HG03565 (cell line): ENCODE measurements around the gene ANO1.
"Not testable (repeated sequence)": the region's sequence is repeated elsewhere in the genome, so short reads cannot be mapped to it uniquely, and the experiment has no call there.

Source experiments
- ATAC-seq: cut with Tn5 transposase; IDR thresholded peaks from one replicate; pipeline ENCODE4 v1.9.1; 2021; ENCODE audit warnings: mild to moderate bottlenecking, moderate library complexity; ENCODE audit not compliant: unreplicated experiment

ANO1 gene

GRCh38 chr11:70184396-70184795 is 106.3 kb downstream of the ANO1 start:
- no peak for ATAC-seq

GRCh38 chr11:70185348-70186055 is 107.4 kb downstream of the ANO1 start:
- ATAC-seq = no peak

GRCh38 chr11:70186420-70186819 is 108.3 kb downstream of the ANO1 start:
- no peak for ATAC-seq

- ATAC-seq = no peak
Measured at GRCh38 chr11:70186936-70187335, 108.8 kb downstream of the ANO1 start.

- ATAC-seq = no peak
Measured at GRCh38 chr11:70187771-70188170, 109.7 kb downstream of the ANO1 start.

DNA sequence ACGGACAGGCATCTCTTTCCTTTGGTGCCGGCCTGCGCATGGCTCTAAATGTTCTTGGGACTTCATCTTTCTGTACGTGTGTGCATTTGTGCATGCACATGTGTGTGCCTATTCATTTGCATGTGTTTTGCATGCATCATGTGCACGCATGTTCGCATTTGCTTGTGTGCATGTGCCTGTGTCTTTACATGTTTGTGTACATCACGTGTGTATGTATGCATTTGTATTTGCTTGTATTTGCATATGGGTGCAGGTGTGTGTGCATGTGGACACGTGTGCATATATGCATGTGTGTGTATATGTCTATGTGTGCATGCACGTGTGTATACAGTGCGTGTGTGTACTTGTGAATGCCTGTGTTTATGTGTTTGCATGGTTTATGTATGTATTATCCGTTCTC is 111.5 kb downstream of the ANO1 start:
- no peak for ATAC-seq

DNA sequence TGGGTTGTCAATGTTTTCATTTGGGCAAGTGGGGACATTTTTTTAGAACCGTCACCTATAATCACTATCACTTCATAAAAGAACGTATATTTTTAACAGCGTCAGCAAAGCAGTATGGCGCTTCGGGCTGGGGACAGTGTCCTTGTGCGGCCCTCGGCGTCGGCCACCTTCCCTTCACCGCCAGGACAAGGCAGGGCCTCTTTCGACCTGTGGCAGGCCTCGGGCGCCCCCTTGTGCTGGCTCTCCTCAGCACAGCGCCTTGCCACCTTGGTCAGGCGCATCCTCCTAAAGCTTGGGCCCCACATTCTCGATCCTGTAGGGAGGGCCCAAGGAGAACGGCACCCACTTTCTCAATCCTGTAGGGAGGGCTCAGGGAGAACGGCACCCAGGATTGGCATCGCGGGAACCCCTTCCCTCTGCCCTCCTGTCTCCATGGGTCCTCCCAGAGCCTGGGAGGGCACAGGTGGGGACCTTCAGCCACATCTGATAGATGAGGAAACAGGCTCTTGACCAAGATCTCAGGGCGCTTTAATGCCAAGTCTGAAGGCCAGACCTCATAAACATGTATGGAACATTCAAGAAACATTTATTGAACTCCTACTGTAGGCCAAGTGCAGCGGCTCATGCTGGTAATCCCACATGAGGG is 113.5 kb downstream of the ANO1 start:
- ATAC-seq = no peak

GRCh38 chr11:70192666-70193410 is 114.7 kb downstream of the ANO1 start:
- no peak for ATAC-seq

- no peak for ATAC-seq
Measured at GRCh38 chr11:70193411-70194292, 115.5 kb downstream of the ANO1 start.

DNA sequence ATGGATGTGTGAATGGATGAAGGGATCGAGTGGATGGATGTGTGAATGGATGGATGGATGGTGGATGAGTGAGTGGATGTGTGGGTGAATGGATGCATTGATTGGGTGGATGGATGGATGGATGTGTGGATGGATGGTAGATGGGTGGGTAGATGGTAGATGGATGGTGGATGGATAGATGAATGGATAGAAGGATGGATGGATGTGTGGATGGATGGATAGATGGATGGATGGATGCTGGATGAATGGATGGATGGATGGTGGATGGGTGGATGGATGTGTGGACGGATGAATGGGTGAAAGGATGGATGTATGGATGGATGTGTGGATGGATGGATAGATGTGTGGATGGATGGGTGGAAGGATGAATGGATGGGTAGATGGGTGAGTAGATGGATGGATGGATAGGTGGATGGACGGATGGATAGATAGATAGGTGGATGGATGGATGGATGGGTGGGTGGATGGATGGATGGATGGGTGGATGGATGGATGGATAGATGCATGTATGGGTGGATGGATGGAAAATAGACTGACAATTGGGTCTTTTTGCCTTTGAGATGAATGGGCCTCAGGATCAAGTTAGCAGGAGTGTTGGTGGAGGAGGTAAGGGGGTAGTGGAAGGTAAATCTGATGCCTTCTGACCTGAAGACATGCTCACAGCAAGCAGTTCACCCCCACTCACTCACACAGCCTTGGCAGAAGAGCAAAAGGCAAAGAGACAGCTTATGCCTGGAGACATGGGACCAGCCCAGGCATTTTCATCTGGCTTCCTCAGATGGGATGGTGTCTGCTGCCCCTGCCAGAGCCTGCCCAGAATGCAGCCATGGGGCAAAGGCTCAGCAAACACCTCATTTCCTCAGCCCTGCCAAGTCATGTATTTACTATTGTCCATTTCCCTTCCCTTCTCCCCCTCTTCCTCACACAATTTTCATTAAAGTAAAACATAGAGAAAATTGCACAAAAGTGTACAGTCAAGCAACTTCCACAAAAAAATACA is 117.0 kb downstream of the ANO1 start:
- ATAC-seq = no peak

- no peak for ATAC-seq
Measured at GRCh38 chr11:70200212-70200844, 122.2 kb downstream of the ANO1 start.

DNA sequence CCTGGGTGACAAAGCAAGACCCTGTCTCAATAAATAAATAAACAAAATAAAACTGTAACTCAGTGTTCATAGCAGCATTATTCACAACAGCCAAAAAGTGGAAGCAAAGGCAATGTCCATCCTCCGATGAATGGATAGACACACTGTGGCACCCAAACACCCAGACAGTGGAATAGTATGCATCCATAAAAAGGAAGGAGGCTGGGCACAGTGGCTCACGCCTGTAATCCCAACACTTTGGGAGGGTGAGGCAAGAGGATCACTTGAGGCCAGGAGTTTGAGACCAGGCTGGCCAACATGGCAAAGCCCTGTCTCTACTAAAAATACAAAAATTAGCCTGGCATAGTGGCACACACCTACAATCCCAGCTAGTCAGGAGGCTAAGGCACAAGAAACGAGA is 122.9 kb downstream of the ANO1 start:
- ATAC-seq = not testable (repeated sequence)

DNA sequence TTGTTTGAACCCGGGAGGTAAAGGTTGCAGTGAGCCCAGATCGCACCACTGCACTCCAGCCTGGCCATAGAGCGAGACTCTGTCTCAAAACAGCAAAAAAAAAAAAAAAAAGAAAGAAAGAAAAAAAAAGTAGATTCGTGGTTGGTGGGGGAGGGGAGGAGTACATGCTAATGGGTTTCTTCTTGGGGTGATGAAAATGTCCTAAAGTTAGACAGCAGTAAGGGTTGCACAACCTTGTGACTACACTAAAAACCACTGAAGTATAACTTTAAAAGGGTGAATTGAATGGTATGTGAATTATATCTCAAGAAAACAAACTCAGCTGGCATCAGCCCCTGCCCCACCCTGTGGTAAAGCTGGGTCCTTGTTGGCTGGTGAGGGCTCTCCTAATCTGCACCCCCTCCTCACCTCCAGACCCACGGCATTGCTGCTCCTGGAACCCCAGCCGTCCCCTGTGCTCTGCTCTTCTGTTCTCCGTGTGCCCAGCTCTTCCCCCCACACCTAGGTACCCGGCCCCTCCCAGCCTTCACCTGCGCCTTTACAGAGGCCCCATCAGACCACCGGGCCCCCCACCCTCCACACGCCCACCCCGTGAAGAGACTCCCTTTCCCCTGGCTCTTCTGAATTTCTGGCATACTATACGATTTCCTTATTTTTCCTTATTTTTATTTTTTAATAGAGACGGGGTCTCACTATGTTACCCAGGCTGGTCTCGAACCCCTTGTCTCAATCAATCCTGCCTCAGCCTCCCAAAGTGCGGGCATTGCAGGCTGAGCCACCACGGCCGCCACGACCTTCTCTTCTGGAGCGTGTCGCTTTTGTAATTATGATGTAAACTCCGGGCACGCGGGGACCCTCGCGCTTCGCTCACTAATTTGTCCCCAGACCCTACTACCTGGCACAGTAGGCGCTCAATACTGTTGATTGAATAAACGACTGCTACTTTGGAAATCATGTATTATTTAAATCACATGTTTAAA is 124.1 kb downstream of the ANO1 start:
- ATAC-seq = no peak

GRCh38 chr11:70202920-70203750 is 125.0 kb downstream of the ANO1 start, which contains the start of gene FADD:
FADD (plus strand) TSS chr11:70203296; CDS start chr11:70203460, 164 bp downstream.
- ATAC-seq = peak; percentile 80

- ATAC-seq = peak; percentile 9
Measured at GRCh38 chr11:70203751-70204465, 125.8 kb downstream of the ANO1 start.

GRCh38 chr11:70204466-70204799 is 126.3 kb downstream of the ANO1 start:
- no peak for ATAC-seq
